SK-N-SH (cell line): ENCODE results near the gene KIF19. TPM values are rescaled to one million over a fixed set of nuclear protein-coding genes. Genes with fewer than 3 reads are reported as not detected.

Source experiments
- CTCF ChIA-PET: fragments of 300-600, 350-600 bp; formaldehyde crosslinking; extraction: SDS; loops from one replicate; lab custom pipeline; 2021; lab: Yijun Ruan, JAX
- POLR2A ChIA-PET: fragments of 350-600 bp; sonication (Branson Sonifier 250); formaldehyde crosslinking; extraction: SDS; loops from one replicate; lab custom pipeline; 2020; ENCODE audit warnings: antibody characterized with exemption, inconsistent platforms; lab: Yijun Ruan, JAX
- DNase-seq: peaks from one replicate; pipeline ENCODE4 v3.0.0; 2012
- H2AFZ ChIP-seq: fragments of 200-600 bp; sonication (generic); 2 replicates; pipeline ENCODE4 v1.8.1; 2016; ENCODE audit warnings: antibody characterized with exemption, mild to moderate bottlenecking, low read depth
- H3F3A ChIP-seq: fragments of 200-600 bp; sonication (generic); replicated peaks from 2 replicates; pipeline ENCODE3; 2016; ENCODE audit warnings: antibody characterized with exemption, mild to moderate bottlenecking; ENCODE audit not compliant: insufficient read depth
- H3K27ac ChIP-seq, 2 experiments: fragments of 200-500 bp in 1 of 2; fragments of 200-600 bp in 1 of 2; sonication (Bioruptor generic) in 1 of 2; sonication (generic), shearing (Covaris generic) in 1 of 2; 2 replicates each; pipeline versions ENCODE4 v1.5.1 to v1.6.1; 2014 to 2016; ENCODE audit warnings: low read depth in 2 of 2, inconsistent platforms in 1 of 2, low read length in 1 of 2, mild to moderate bottlenecking in 1 of 2, mixed read lengths in 1 of 2
- H3K27me3 ChIP-seq: fragments of 200-600 bp; sonication (generic), shearing (Covaris generic); 2 replicates; pipeline ENCODE4 v1.6.1; 2016; ENCODE audit warnings: mixed run types; ENCODE audit not compliant: insufficient read depth
- H3K36me3 ChIP-seq, 2 experiments: fragments of 200-500 bp in 1 of 2; fragments of 200-600 bp in 1 of 2; sonication (Bioruptor generic) in 1 of 2; sonication (generic) in 1 of 2; replicated peaks in 1 of 2; 2 replicates each; pipeline versions ENCODE3 to v1.5.1; 2014 to 2016; ENCODE audit warnings: low read length in 1 of 2, mild to moderate bottlenecking in 1 of 2; ENCODE audit not compliant: insufficient read depth in 2 of 2, control insufficient read depth in 1 of 2
- H3K4me1 ChIP-seq, 2 experiments: fragments of 200-500 bp in 1 of 2; fragments of 200-600 bp in 1 of 2; sonication (Bioruptor generic) in 1 of 2; sonication (generic), shearing (Covaris generic) in 1 of 2; 2 replicates each; pipeline versions ENCODE4 v1.5.1 to v1.6.1; 2014 to 2016; ENCODE audit warnings: low read depth in 1 of 2, low read length in 1 of 2, mixed run types in 1 of 2; ENCODE audit not compliant: insufficient read depth in 2 of 2, control insufficient read depth in 1 of 2
- H3K4me2 ChIP-seq: fragments of 200-600 bp; sonication (generic), shearing (Covaris generic); 2 replicates; pipeline ENCODE4 v1.6.1; 2017; ENCODE audit warnings: mixed run types
- H3K4me3 ChIP-seq, 2 experiments: fragments of 200-500 bp in 1 of 2; fragments of 200-600 bp in 1 of 2; sonication (Bioruptor generic) in 1 of 2; sonication (generic), shearing (Covaris generic) in 1 of 2; 2 replicates each; pipeline versions ENCODE4 v1.5.1 to v1.8.1; 2014 to 2016; ENCODE audit warnings: low read depth in 2 of 2, inconsistent platforms in 1 of 2, low read length in 1 of 2, mild to moderate bottlenecking in 1 of 2, mixed read lengths in 1 of 2, moderate library complexity in 1 of 2
- H3K79me2 ChIP-seq: fragments of 200-600 bp; sonication (generic); 2 replicates; pipeline ENCODE4 v1.8.1; 2017; ENCODE audit warnings: mild to moderate bottlenecking; ENCODE audit not compliant: insufficient read depth
- H3K9ac ChIP-seq: fragments of 200-600 bp; sonication (generic); 2 replicates; pipeline ENCODE4 v1.6.1; 2017; ENCODE audit warnings: mixed run types
- H3K9me2 ChIP-seq: fragments of 200-600 bp; sonication (generic); 2 replicates; pipeline ENCODE4 v1.6.1; 2017; ENCODE audit warnings: mixed run types
- H3K9me3 ChIP-seq: fragments of 200-600 bp; sonication (generic); 2 replicates; pipeline ENCODE4 v1.6.1; 2017; ENCODE audit warnings: mixed run types, mild to moderate bottlenecking, moderate library complexity
- H4K20me1 ChIP-seq: fragments of 200-600 bp; sonication (generic); 2 replicates; pipeline ENCODE4 v1.6.1; 2017; ENCODE audit warnings: mild to moderate bottlenecking, mixed run types; ENCODE audit not compliant: insufficient read depth
- ELF1 ChIP-seq: IDR thresholded peaks from 2 replicates; pipeline ENCODE4 v1.4.0; 2012
- EP300 ChIP-seq, 2 experiments: IDR thresholded peaks; 2 replicates each; pipeline versions ENCODE4 v1.4.0 to v1.6.1; 2012; ENCODE audit warnings: borderline replicate concordance in 1 of 2, low read depth in 1 of 2, low read length in 1 of 2
- EZH2phosphoT487 ChIP-seq: fragments of 200-600 bp; sonication (generic); IDR thresholded peaks from 2 replicates; pipeline ENCODE4 v1.6.1; 2017; ENCODE audit warnings: low read depth, mixed run types, mild to moderate bottlenecking, antibody characterized with exemption, moderate library complexity, borderline replicate concordance
- FOSL2 ChIP-seq: IDR thresholded peaks from 2 replicates; pipeline ENCODE4 v1.4.0; 2012; ENCODE audit warnings: low read depth, mild to moderate bottlenecking, moderate library complexity, borderline replicate concordance
- FOXJ3 ChIP-seq: sonication (generic); formaldehyde crosslinking; IDR thresholded peaks from 2 replicates; pipeline ENCODE4 v1.5.1; 2020; ENCODE audit warnings: mild to moderate bottlenecking, missing genetic modification reagents
- GABPA ChIP-seq: IDR thresholded peaks from 2 replicates; pipeline ENCODE4 v1.4.0; 2012; ENCODE audit warnings: low read depth, mild to moderate bottlenecking
- GATA2 ChIP-seq: sonication (generic); formaldehyde crosslinking; IDR thresholded peaks from 2 replicates; pipeline ENCODE4 v1.5.0; 2020; ENCODE audit warnings: mild to moderate bottlenecking, missing genetic modification reagents
- JUND ChIP-seq: IDR thresholded peaks from 2 replicates; pipeline ENCODE4 v1.4.0; 2012
- MXI1 ChIP-seq: IDR thresholded peaks from 2 replicates; pipeline ENCODE4 v1.6.1; 2012; ENCODE audit warnings: mild to moderate bottlenecking, low read depth, low read length, improper control_type of control experiment
- NFIC ChIP-seq: IDR thresholded peaks from 2 replicates; pipeline ENCODE4 v1.4.0; 2012; ENCODE audit warnings: borderline replicate concordance
- NRF1 ChIP-seq: IDR thresholded peaks from 2 replicates; pipeline ENCODE4 v1.6.1; 2012; ENCODE audit warnings: low read depth, mild to moderate bottlenecking, low read length
- POLR2AphosphoS5 ChIP-seq: IDR thresholded peaks from 2 replicates; pipeline ENCODE4 v1.6.1; 2012; ENCODE audit warnings: low read depth, low read length
- RAD21 ChIP-seq: IDR thresholded peaks from 2 replicates; pipeline ENCODE4 v1.6.1; 2012; ENCODE audit warnings: mild to moderate bottlenecking, low read length
- RCOR1 ChIP-seq: fragments of 150-350 bp; IDR thresholded peaks from 2 replicates; pipeline ENCODE4 v1.6.1; 2017; ENCODE audit warnings: antibody characterized with exemption, low read length
- RXRA ChIP-seq: IDR thresholded peaks from 2 replicates; pipeline ENCODE4 v1.4.0; 2012; ENCODE audit warnings: low read depth, mild to moderate bottlenecking, borderline replicate concordance
- SMC3 ChIP-seq: IDR thresholded peaks from 2 replicates; pipeline ENCODE4 v1.6.1; 2012; ENCODE audit warnings: low read depth, low read length, improper control_type of control experiment
- TAF1 ChIP-seq: IDR thresholded peaks from 2 replicates; pipeline ENCODE4 v1.6.1; 2012; ENCODE audit warnings: low read depth, mild to moderate bottlenecking, low read length, moderate library complexity, borderline replicate concordance
- TCF12 ChIP-seq: IDR thresholded peaks from 2 replicates; pipeline ENCODE4 v1.4.0; 2012
- TEAD4 ChIP-seq: IDR thresholded peaks from 2 replicates; pipeline ENCODE4 v1.4.0; 2012; ENCODE audit warnings: mild to moderate bottlenecking, borderline replicate concordance; ENCODE audit not compliant: insufficient read depth
- WGBS: methylation state at CpG from one replicate; pipeline ENCODE4 v1.1.6; 2017; ENCODE audit warnings: low lambda C conversion rate; 5-methylcytosine and 5-hydroxymethylcytosine counted together
- polyA plus RNA-seq, 3 experiments: library from polyadenylated mRNA; depleted of rRNA; stranded (reverse); fragments of >200 nt; gene quantifications; 2 replicates each; pipeline ENCODE4 v1.2.3, GENCODE V29; 2012
- TF ChIP-seq, protein P1 (sequence below): IDR thresholded peaks from 2 replicates; pipeline ENCODE4 v1.4.0; 2012; ENCODE audit warnings: low read depth, borderline replicate concordance
- TF ChIP-seq, protein P2 (sequence below): IDR thresholded peaks from 2 replicates; pipeline ENCODE4; 2012
- TF ChIP-seq, protein P3 (sequence below): fragments of 150-350 bp; IDR thresholded peaks from 2 replicates; pipeline ENCODE4 v1.6.1; 2016; ENCODE audit warnings: mild to moderate bottlenecking, low read depth, low read length
- TF ChIP-seq, protein P4 (sequence below): IDR thresholded peaks from 2 replicates; pipeline ENCODE4 v1.4.0; 2012; ENCODE audit warnings: low read depth, borderline replicate concordance

The KIF19 gene
- polyA plus RNA-seq, 1 of the 3 experiments (the other 2 are of a cell fraction) = not detected

DNA sequence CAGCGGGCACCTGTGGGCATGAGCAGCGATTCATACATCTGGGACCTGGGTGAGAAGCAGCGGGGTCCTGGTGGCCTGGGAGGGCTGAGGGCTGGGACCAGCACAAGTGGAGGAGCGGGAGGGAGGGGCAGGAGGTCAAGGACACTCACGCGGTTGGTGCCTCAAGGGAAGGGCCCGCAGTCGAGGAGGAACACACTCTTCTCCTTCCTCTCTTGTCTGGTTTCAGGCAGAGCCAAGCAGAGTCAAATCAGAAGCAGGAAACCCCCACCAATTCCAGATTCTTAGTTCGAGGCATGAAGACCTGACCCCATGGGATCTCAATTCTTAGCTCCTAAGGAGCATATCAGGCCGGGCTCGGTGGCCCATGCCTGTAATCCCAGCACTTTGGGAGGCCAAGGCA is 36.3 kb upstream of the KIF19 start:
- no peak for TF ChIP-seq NFIC
- TF ChIP-seq RXRA = no peak
- no peak for TF ChIP-seq RCOR1
- TF ChIP-seq, protein P1, sequence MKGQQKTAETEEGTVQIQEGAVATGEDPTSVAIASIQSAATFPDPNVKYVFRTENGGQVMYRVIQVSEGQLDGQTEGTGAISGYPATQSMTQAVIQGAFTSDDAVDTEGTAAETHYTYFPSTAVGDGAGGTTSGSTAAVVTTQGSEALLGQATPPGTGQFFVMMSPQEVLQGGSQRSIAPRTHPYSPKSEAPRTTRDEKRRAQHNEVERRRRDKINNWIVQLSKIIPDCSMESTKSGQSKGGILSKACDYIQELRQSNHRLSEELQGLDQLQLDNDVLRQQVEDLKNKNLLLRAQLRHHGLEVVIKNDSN = no peak
- no peak for TF ChIP-seq ELF1
- TF ChIP-seq, protein P2, sequence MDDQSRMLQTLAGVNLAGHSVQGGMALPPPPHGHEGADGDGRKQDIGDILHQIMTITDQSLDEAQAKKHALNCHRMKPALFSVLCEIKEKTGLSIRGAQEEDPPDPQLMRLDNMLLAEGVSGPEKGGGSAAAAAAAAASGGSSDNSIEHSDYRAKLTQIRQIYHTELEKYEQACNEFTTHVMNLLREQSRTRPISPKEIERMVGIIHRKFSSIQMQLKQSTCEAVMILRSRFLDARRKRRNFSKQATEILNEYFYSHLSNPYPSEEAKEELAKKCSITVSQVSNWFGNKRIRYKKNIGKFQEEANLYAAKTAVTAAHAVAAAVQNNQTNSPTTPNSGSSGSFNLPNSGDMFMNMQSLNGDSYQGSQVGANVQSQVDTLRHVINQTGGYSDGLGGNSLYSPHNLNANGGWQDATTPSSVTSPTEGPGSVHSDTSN = no peak
- no peak for TF ChIP-seq GABPA
- TF ChIP-seq TAF1 = no peak
- TF ChIP-seq MXI1 = no peak
- no peak for TF ChIP-seq FOSL2
- TF ChIP-seq POLR2AphosphoS5 = no peak
- TF ChIP-seq, all 33 proteins: peak for 0
- Histone ChIP-seq H3K36me3 (no peaks in the 10 kb centered on the region), H3K9me3 (no peaks in the 10 kb centered on the region), H3K27me3 (no peaks in the 10 kb centered on the region), H2AFZ (no peak overlapping the region), H3K9me2 (no peaks in the 10 kb centered on the region), H3K9ac (no peak overlapping the region), H4K20me1 (no peaks in the 10 kb centered on the region), H3K27ac (no peak overlapping the region), H3K4me1 (no peaks in the 10 kb centered on the region), H3K79me2 (no peaks in the 10 kb centered on the region), H3K4me3 (no peak overlapping the region), H3F3A (no peaks in the 10 kb centered on the region), H3K4me2 (no peak overlapping the region)
- DNase-seq = no peak
- CTCF ChIA-PET = interaction anchor here (0.8 to 9.6 kb wide), 3 partner anchors 8 to 202 kb away, joined by 3 to 93 read pairs (median 4); no protein-coding TSS in a partner anchor
- POLR2A ChIA-PET = no interaction called here
- 61% methylated on average over 10 of the region's 11 CpGs for WGBS

DNA sequence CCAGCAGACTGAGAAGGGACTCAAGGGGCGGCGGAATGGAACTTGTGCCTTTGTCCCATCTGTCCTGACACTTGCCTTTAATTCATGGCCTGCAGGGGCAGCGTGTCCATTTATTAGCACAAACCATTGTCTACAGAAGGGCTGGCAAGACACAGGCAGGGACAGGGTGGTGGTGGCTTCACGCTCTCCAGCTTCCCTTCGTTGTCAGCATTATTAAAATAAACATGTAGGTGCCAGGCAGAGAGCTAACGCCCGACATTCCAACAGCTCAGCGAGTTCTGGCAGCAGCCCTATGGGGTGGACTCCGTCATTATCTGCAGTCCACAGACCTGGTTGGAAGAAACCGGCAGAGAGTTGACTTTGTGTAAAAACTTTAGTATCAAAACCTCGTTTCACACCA is 35.7 kb upstream of the KIF19 start:
- DNase-seq = no peak
- Histone ChIP-seq H3K9ac (no peak overlapping the region), H3K4me2 (no peak overlapping the region), H3K9me2 (no peaks in the 10 kb centered on the region), H3K4me3 (no peak overlapping the region), H4K20me1 (no peaks in the 10 kb centered on the region), H3K4me1 (no peaks in the 10 kb centered on the region), H2AFZ (no peak overlapping the region), H3F3A (no peaks in the 10 kb centered on the region), H3K79me2 (no peaks in the 10 kb centered on the region), H3K27ac (no peak overlapping the region), H3K36me3 (no peaks in the 10 kb centered on the region), H3K9me3 (no peaks in the 10 kb centered on the region), H3K27me3 (no peaks in the 10 kb centered on the region)
- CTCF ChIA-PET = interaction anchor here (9.6 kb wide), 1 partner anchor 7 kb away, joined by 93 read pairs; no protein-coding TSS in a partner anchor
- TF ChIP-seq FOXJ3 = no peak
- no peak for TF ChIP-seq SMC3
- TF ChIP-seq, protein P3, sequence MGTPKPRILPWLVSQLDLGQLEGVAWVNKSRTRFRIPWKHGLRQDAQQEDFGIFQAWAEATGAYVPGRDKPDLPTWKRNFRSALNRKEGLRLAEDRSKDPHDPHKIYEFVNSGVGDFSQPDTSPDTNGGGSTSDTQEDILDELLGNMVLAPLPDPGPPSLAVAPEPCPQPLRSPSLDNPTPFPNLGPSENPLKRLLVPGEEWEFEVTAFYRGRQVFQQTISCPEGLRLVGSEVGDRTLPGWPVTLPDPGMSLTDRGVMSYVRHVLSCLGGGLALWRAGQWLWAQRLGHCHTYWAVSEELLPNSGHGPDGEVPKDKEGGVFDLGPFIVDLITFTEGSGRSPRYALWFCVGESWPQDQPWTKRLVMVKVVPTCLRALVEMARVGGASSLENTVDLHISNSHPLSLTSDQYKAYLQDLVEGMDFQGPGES = no peak
- no peak for TF ChIP-seq NRF1
- no peak for TF ChIP-seq MXI1
- TF ChIP-seq TEAD4 = no peak
- no peak for TF ChIP-seq EZH2phosphoT487
- no peak for TF ChIP-seq EP300 (IDR thresholded peaks at IDR 0.05; ENCODE audit: borderline replicate concordance in 1 of 2, low read depth in 1 of 2, low read length in 1 of 2)
- no peak for TF ChIP-seq POLR2AphosphoS5
- no peak for TF ChIP-seq FOSL2
- no peak for TF ChIP-seq TCF12
- TF ChIP-seq TAF1 = no peak
- TF ChIP-seq GABPA = no peak
- no peak for TF ChIP-seq GATA2
- TF ChIP-seq RAD21 = no peak
- TF ChIP-seq, protein P4, sequence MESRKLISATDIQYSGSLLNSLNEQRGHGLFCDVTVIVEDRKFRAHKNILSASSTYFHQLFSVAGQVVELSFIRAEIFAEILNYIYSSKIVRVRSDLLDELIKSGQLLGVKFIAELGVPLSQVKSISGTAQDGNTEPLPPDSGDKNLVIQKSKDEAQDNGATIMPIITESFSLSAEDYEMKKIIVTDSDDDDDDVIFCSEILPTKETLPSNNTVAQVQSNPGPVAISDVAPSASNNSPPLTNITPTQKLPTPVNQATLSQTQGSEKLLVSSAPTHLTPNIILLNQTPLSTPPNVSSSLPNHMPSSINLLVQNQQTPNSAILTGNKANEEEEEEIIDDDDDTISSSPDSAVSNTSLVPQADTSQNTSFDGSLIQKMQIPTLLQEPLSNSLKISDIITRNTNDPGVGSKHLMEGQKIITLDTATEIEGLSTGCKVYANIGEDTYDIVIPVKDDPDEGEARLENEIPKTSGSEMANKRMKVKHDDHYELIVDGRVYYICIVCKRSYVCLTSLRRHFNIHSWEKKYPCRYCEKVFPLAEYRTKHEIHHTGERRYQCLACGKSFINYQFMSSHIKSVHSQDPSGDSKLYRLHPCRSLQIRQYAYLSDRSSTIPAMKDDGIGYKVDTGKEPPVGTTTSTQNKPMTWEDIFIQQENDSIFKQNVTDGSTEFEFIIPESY = no peak
- TF ChIP-seq RCOR1 = no peak
- TF ChIP-seq JUND = no peak
- POLR2A ChIA-PET = no interaction called here
- WGBS = 62% methylated on average over 11 of the region's 11 CpGs
